H1 (cell line): ENCODE measurements around the gene KCTD3. TPM values are rescaled to one million over a fixed set of nuclear protein-coding genes. Genes with fewer than 3 reads are reported as not detected.

ENCODE experiments used
- CTCF ChIA-PET: fragments of 300-600 bp; sonication (Branson Sonifier 250); formaldehyde crosslinking; loops from one replicate; lab custom pipeline; 2021; ENCODE audit not compliant: partially characterized antibody; lab: Charles Lee
- POLR2A ChIA-PET: fragments of 300-600 bp; sonication (Branson Sonifier 250); formaldehyde crosslinking; loops from one replicate; lab custom pipeline; 2021; ENCODE audit warnings: inconsistent platforms; ENCODE audit not compliant: partially characterized antibody; lab: Charles Lee
- DNase-seq, 2 experiments: peaks; one replicate each; pipeline versions ENCODE4 v3.0.0 to v3.0.0-alpha.2; 2010 to 2022; ENCODE audit warnings: low spot score in 2 of 2, low read depth in 1 of 2, mixed read lengths in 1 of 2
- FAIRE-seq: peaks from 2 replicates; lab custom pipeline; 2011; peaks lifted over from hg19 to GRCh38; lab: Jason Lieb, UNC
- H2AFZ ChIP-seq: 2 replicates; pipeline ENCODE4 v1.8.1; 2012; ENCODE audit warnings: low read length, inconsistent platforms
- H2AK5ac ChIP-seq: 2 replicates; pipeline ENCODE4 v1.6.1; 2013; ENCODE audit warnings: low read depth, low read length
- H2BK120ac ChIP-seq: replicated peaks from 2 replicates; pipeline ENCODE3; 2013; ENCODE audit warnings: low read depth, low read length, inconsistent platforms
- H2BK12ac ChIP-seq: 2 replicates; pipeline ENCODE4 v1.6.1; 2013; ENCODE audit warnings: low read depth, low read length
- H2BK15ac ChIP-seq: 2 replicates; pipeline ENCODE4 v1.6.1; 2013; ENCODE audit warnings: low read length
- H2BK20ac ChIP-seq: 2 replicates; pipeline ENCODE4 v1.6.1; 2013; ENCODE audit warnings: low read length
- H2BK5ac ChIP-seq: 2 replicates; pipeline ENCODE4 v1.6.1; 2013; ENCODE audit warnings: low read depth, low read length
- H3K14ac ChIP-seq: 2 replicates; pipeline ENCODE4 v1.6.1; 2013; ENCODE audit warnings: inconsistent platforms; ENCODE audit not compliant: insufficient read length
- H3K18ac ChIP-seq: 2 replicates; pipeline ENCODE4 v1.6.1; 2013; ENCODE audit warnings: low read length; ENCODE audit errors: extremely low read depth
- H3K23ac ChIP-seq: 2 replicates; pipeline ENCODE4 v1.6.1; 2013; ENCODE audit warnings: inconsistent platforms; ENCODE audit not compliant: insufficient read length
- H3K23me2 ChIP-seq: 2 replicates; pipeline ENCODE4 v1.6.1; 2013; ENCODE audit warnings: low read depth, low read length
- H3K27ac ChIP-seq: 2 replicates; pipeline ENCODE4 v1.6.1; 2011; ENCODE audit warnings: low read depth, low read length, inconsistent platforms
- H3K27me3 ChIP-seq, 4 experiments: replicated peaks in 1 of 4; 1 replicate in 1 of 4; 2 replicates in 3 of 4; pipeline versions ENCODE4 v1.6.1 to v1.8.1; 2011 to 2013; ENCODE audit warnings: low read length in 3 of 4, mild to moderate bottlenecking in 3 of 4, inconsistent platforms in 2 of 4, mixed read lengths in 2 of 4, moderate library complexity in 1 of 4; ENCODE audit not compliant: control insufficient read depth in 3 of 4, insufficient read depth in 3 of 4; ENCODE audit errors: extremely low read depth in 1 of 4
- H3K36me3 ChIP-seq, 4 experiments: 2 replicates each; pipeline versions ENCODE4 v1.6.1 to v1.8.1; 2011 to 2013; ENCODE audit warnings: mild to moderate bottlenecking in 4 of 4, low read length in 3 of 4, moderate library complexity in 2 of 4, control low read depth in 1 of 4, inconsistent platforms in 1 of 4; ENCODE audit not compliant: insufficient read depth in 4 of 4, control insufficient read depth in 2 of 4
- H3K4ac ChIP-seq: replicated peaks from 2 replicates; pipeline ENCODE3; 2013; ENCODE audit warnings: low read length, low read depth, mixed read lengths, inconsistent platforms; ENCODE audit not compliant: insufficient read length
- H3K4me1 ChIP-seq, 4 experiments: replicated peaks in 1 of 4; 1 replicate in 1 of 4; 2 replicates in 3 of 4; pipeline versions ENCODE4 v1.6.1 to v1.8.1; 2011 to 2013; ENCODE audit warnings: low read length in 3 of 4, inconsistent platforms in 2 of 4, mixed read lengths in 1 of 4; ENCODE audit not compliant: insufficient read depth in 4 of 4, control insufficient read depth in 3 of 4
- H3K4me2 ChIP-seq, 2 experiments: 2 replicates each; pipeline versions ENCODE4 v1.6.1 to v1.8.1; 2011 to 2013; ENCODE audit warnings: low read depth in 2 of 2, low read length in 2 of 2, control low read depth in 1 of 2, inconsistent platforms in 1 of 2, mild to moderate bottlenecking in 1 of 2; ENCODE audit not compliant: insufficient read depth in 1 of 2
- H3K4me3 ChIP-seq, 4 experiments: fragments of 200-600, 300-600 bp in 1 of 4; sonication (generic), shearing (Covaris generic), sonication (Bioruptor Twin) in 1 of 4; 2 replicates each; pipeline versions ENCODE4 v1.5.1 to v1.8.1; 2011 to 2016; ENCODE audit warnings: low read length in 4 of 4, low read depth in 3 of 4, control low read depth in 2 of 4, inconsistent platforms in 2 of 4, mild to moderate bottlenecking in 2 of 4, mixed read lengths in 1 of 4, moderate library complexity in 1 of 4; ENCODE audit not compliant: insufficient read depth in 2 of 4; ENCODE audit errors: extremely low read depth in 1 of 4
- H3K56ac ChIP-seq: replicated peaks from 2 replicates; pipeline ENCODE3; 2013; ENCODE audit warnings: low read depth, mild to moderate bottlenecking, mixed read lengths, low read length, inconsistent platforms; ENCODE audit not compliant: insufficient read length
- H3K79me1 ChIP-seq: 2 replicates; pipeline ENCODE4 v1.6.1; 2013; ENCODE audit warnings: low read depth, low read length, control low read depth
- H3K79me2 ChIP-seq, 2 experiments: 2 replicates each; pipeline versions ENCODE4 v1.6.1 to v1.8.1; 2012 to 2013; ENCODE audit warnings: low read length in 2 of 2, mild to moderate bottlenecking in 2 of 2, inconsistent platforms in 1 of 2; ENCODE audit not compliant: insufficient read depth in 2 of 2, control insufficient read depth in 1 of 2
- H3K9ac ChIP-seq, 4 experiments: replicated peaks in 1 of 4; 1 replicate in 1 of 4; 2 replicates in 3 of 4; pipeline versions ENCODE4 v1.6.1 to v1.8.1; 2011 to 2013; ENCODE audit warnings: low read depth in 3 of 4, low read length in 3 of 4, control low read depth in 2 of 4, mild to moderate bottlenecking in 2 of 4, moderate library complexity in 2 of 4, inconsistent platforms in 1 of 4; ENCODE audit errors: extremely low read depth in 1 of 4
- H3K9me3 ChIP-seq, 2 experiments: 2 replicates each; pipeline versions ENCODE4 v1.6.1 to v1.8.1; 2012 to 2013; ENCODE audit warnings: mild to moderate bottlenecking in 2 of 2, moderate library complexity in 2 of 2, control low read depth in 1 of 2, inconsistent platforms in 1 of 2, low read depth in 1 of 2, low read length in 1 of 2, mixed read lengths in 1 of 2; ENCODE audit not compliant: insufficient read depth in 2 of 2
- H4K20me1 ChIP-seq, 2 experiments: replicated peaks in 1 of 2; 2 replicates each; pipeline versions ENCODE3 to v1.8.1; 2011 to 2013; ENCODE audit warnings: inconsistent platforms in 2 of 2, low read length in 2 of 2, mild to moderate bottlenecking in 1 of 2; ENCODE audit not compliant: insufficient read depth in 2 of 2, control insufficient read depth in 1 of 2
- H4K5ac ChIP-seq: 2 replicates; pipeline ENCODE4 v1.6.1; 2013; ENCODE audit warnings: low read length, low read depth, mixed read lengths, inconsistent platforms; ENCODE audit not compliant: insufficient read length
- H4K8ac ChIP-seq: 2 replicates; pipeline ENCODE4 v1.8.0; 2013; ENCODE audit warnings: mild to moderate bottlenecking, moderate library complexity, low read length, inconsistent platforms; ENCODE audit not compliant: insufficient read depth; ENCODE audit errors: extremely low read depth
- H4K91ac ChIP-seq: replicated peaks from 2 replicates; pipeline ENCODE3; 2013; ENCODE audit warnings: low read length, mixed read lengths, inconsistent platforms; ENCODE audit not compliant: insufficient read length
- ATF3 ChIP-seq: IDR thresholded peaks from 2 replicates; pipeline ENCODE4 v1.6.1; 2011; ENCODE audit warnings: low read depth, mild to moderate bottlenecking, low read length; ENCODE audit not compliant: insufficient read depth
- BRCA1 ChIP-seq: IDR thresholded peaks from 2 replicates; pipeline ENCODE4 v1.6.1; 2012; ENCODE audit warnings: low read depth, low read length, improper control_type of control experiment
- KDM4A ChIP-seq: IDR thresholded peaks from one replicate; pipeline ENCODE4 v1.7.1; 2012; ENCODE audit warnings: low read depth, mild to moderate bottlenecking, moderate library complexity, low read length, inconsistent platforms; ENCODE audit not compliant: severe bottlenecking
- MAFK ChIP-seq: IDR thresholded peaks from 2 replicates; pipeline ENCODE4 v1.6.1; 2012; ENCODE audit warnings: low read depth, mild to moderate bottlenecking, improper control_type of control experiment, low read length
- SP2 ChIP-seq: IDR thresholded peaks from 2 replicates; pipeline ENCODE4 v1.6.1; 2012; ENCODE audit warnings: mild to moderate bottlenecking, low read length, inconsistent platforms
- polyA plus RNA-seq, 7 experiments: library from polyadenylated mRNA; depleted of rRNA in 3 of 7; stranded (reverse) in 5 of 7; unstranded in 2 of 7; fragments of >200 nt in 5 of 7; fragments of 200-250 nt in 2 of 7; gene quantifications; 1 replicate in 5 of 7; 2 replicates in 1 of 7; 4 replicates in 1 of 7; pipeline versions ENCODE4 v1.2.1 to v1.2.3, GENCODE V29; 2011 to 2013; ENCODE audit warnings: missing spikeins in 2 of 7, mixed read lengths in 2 of 7
- total RNA-seq: library from RNA; stranded (reverse); fragmentation: NEBNext Ultra II Directional; extraction: Animal tissue kit (Norgen Biotek cat#: 25700); gene quantifications from 2 replicates; pipeline ENCODE4 v1.2.1, GENCODE V29; 2021

KCTD3 gene
- total and polyA plus RNA-seq, 2 of the 8 experiments (the other 6 are each of a cell fraction or from before 2014, with no cell fraction given): 43.0 to 55.6 TPM

GRCh38 chr1:215597961-215598360 is 30.9 kb downstream of the KCTD3 start:
- H3K18ac ChIP-seq: no peak overlapping the region
- no peak for TF ChIP-seq BRCA1
- no peak for TF ChIP-seq SP2
- TF ChIP-seq MAFK: no peak
- TF ChIP-seq KDM4A: no peak
- no peak for TF ChIP-seq ATF3
- H3K56ac ChIP-seq: no peak overlapping the region
- no peak overlapping the region for H2AFZ ChIP-seq
- H3K36me3 ChIP-seq: peaks cover 0 to 14% (median 1%) of the 10 kb centered on the region in 4 experiments; a peak in 4 of 8 replicates
- H3K4me2 ChIP-seq: no peak overlapping the region
- H2BK12ac ChIP-seq: no peak overlapping the region
- no peak overlapping the region for H3K14ac ChIP-seq
- no peak overlapping the region for H4K5ac ChIP-seq
- no peak overlapping the region for H4K8ac ChIP-seq
- H4K91ac ChIP-seq: no peak overlapping the region
- no peak overlapping the region for H2BK120ac ChIP-seq
- no peaks in the 10 kb centered on the region for H3K9me3 ChIP-seq
- H3K23ac ChIP-seq: no peak overlapping the region
- H3K79me2 ChIP-seq: 0 out of 4 replicates have a peak, but pooled peaks cover 0 to 1% of the 10 kb centered on the region in 2 experiments
- no peaks in the 10 kb centered on the region for H3K23me2 ChIP-seq
- H3K4me1 ChIP-seq: peaks cover 0 to 3% (median 0%) of the 10 kb centered on the region in 4 experiments; a peak in 3 of 7 replicates
- no peaks in the 10 kb centered on the region for H3K27me3 ChIP-seq
- CTCF ChIA-PET: no interaction called here
- no peak overlapping the region for H2BK15ac ChIP-seq
- H4K20me1 ChIP-seq: no peaks in the 10 kb centered on the region
- H2BK20ac ChIP-seq: no peak overlapping the region
- no peak overlapping the region for H3K27ac ChIP-seq
- no peak overlapping the region for H2BK5ac ChIP-seq
- H3K79me1 ChIP-seq: no peaks in the 10 kb centered on the region
- DNase-seq (no peak), FAIRE-seq (no peak)
- H3K4ac ChIP-seq: no peak overlapping the region
- POLR2A ChIA-PET: no interaction called here
- H3K4me3 ChIP-seq: no peak overlapping the region
- no peak overlapping the region for H2AK5ac ChIP-seq
- H3K9ac ChIP-seq: no peak overlapping the region
